Stimulated activated CD8-positive, alpha-beta memory T cell treated with anti-CD3 and anti-CD28 coated beads, Interleukin-15, amount 100 ng/mL, for 1 hour (primary cell): ENCODE results near the gene ENTREP3.

Experiments used
- DNase-seq: peaks from one replicate; pipeline ENCODE4 v3.0.0-alpha.2; 2020; ENCODE audit warnings: low read depth

ENTREP3 gene

GRCh38 chr1:155198547-155198906 lies 56.8 kb downstream of the ENTREP3 start:
- DNase-seq: no peak

GRCh38 chr1:155197901-155198546 lies 57.3 kb downstream of the ENTREP3 start:
- no peak for DNase-seq
